Peyer's patch (tissue), 4 donors: ENCODE measurements around the gene COL23A1. TPM values are rescaled to one million over a fixed set of nuclear protein-coding genes. Genes with fewer than 3 reads are reported as not detected.

Source experiments
- DNase-seq, 3 donors: peaks; one replicate each; pipeline ENCODE4 v3.0.0-alpha.2; 2017 to 2019
- H3K27ac ChIP-seq, 4 donors: fragments of 200-600 bp; sonication (generic); one replicate each; pipeline ENCODE4 v1.5.1; 2016 to 2019
- H3K27me3 ChIP-seq, 2 donors: fragments of 200-600 bp; sonication (generic); one replicate each; pipeline ENCODE4 v1.5.1; 2019
- H3K36me3 ChIP-seq, 3 donors: fragments of 200-600 bp; sonication (generic); one replicate each; pipeline ENCODE4 v1.5.1; 2016 to 2019
- H3K4me1 ChIP-seq, 4 donors: fragments of 200-600 bp; sonication (generic); one replicate each; pipeline ENCODE4 v1.5.1; 2016 to 2019
- H3K4me3 ChIP-seq, 4 donors: fragments of 200-600 bp; sonication (generic); 1 replicate in 3 of 4; 2 replicates in 1 of 4; pipeline ENCODE4 v1.5.1; 2016 to 2019; ENCODE audit warnings: mild to moderate bottlenecking in 1 of 4
- H3K9me3 ChIP-seq, 4 donors: fragments of 200-600 bp; sonication (generic); one replicate each; pipeline ENCODE4 v1.5.1; 2016 to 2019; ENCODE audit warnings: mild to moderate bottlenecking in 1 of 4
- POLR2A ChIP-seq, 2 donors: fragments of 450-650 bp; IDR thresholded peaks; one replicate each; pipeline ENCODE4 v1.5.1; 2017; ENCODE audit warnings: antibody characterized with exemption in 2 of 2, mild to moderate bottlenecking in 2 of 2, moderate library complexity in 2 of 2
- total RNA-seq, 4 donors: library from RNA; depleted of rRNA; stranded (reverse); fragments of >200 nt; gene quantifications; one replicate each; pipeline ENCODE4 v1.1.0, GENCODE V29; 2016
- TF ChIP-seq, protein P1 (sequence below), 6 experiments: fragments of 450-650 bp in 4 of 6; fragments of 200-600 bp in 2 of 6; sonication (generic) in 1 of 6; IDR thresholded peaks; one replicate each; pipeline ENCODE4 v1.5.1; 2017 to 2019; ENCODE audit warnings: antibody characterized with exemption in 6 of 6, mild to moderate bottlenecking in 3 of 6, moderate library complexity in 1 of 6

COL23A1 gene
- total RNA-seq, 4 donors from 2014 or later, result 0.57 to 5.8 (median 1.2) TPM; not detected in 1

DNA sequence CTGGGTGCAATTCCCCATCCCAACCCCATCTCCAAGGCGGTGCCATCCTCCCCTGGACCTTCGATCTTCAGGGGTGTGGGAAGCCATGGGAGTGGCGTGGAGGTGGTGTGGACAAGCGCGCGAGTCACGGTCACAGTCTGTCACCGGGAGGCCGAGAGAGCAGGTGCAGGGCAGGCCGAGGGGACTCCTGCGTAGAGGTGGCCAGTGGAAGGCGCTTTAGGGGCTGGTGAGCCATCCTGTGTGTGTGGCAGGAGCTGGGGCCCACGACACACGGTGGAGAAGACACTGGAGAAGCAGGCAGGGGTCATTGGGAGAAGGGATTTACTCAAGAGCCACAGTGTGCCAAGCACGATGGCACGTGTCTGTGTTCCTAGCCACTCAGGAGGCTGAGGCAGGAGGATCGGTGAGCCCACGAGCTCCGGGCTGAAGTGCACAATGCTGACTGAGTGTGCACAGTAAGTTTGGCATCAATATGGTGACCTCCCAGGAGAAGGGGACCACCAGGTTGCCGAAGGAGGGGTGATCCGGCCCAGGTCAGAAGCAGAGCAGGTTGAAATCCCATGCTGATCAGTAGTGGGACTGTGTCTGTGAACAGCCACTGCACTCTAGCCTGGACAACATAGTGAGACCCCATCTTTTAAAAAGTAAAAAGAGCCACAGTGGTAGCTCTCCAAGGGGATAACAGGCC lies 212.5 kb downstream of the COL23A1 start:
- H3K4me1 ChIP-seq, result no peaks in the 10 kb centered on the region
- no peak for TF ChIP-seq POLR2A (IDR thresholded peaks at IDR 0.05)
- TF ChIP-seq, protein P1, sequence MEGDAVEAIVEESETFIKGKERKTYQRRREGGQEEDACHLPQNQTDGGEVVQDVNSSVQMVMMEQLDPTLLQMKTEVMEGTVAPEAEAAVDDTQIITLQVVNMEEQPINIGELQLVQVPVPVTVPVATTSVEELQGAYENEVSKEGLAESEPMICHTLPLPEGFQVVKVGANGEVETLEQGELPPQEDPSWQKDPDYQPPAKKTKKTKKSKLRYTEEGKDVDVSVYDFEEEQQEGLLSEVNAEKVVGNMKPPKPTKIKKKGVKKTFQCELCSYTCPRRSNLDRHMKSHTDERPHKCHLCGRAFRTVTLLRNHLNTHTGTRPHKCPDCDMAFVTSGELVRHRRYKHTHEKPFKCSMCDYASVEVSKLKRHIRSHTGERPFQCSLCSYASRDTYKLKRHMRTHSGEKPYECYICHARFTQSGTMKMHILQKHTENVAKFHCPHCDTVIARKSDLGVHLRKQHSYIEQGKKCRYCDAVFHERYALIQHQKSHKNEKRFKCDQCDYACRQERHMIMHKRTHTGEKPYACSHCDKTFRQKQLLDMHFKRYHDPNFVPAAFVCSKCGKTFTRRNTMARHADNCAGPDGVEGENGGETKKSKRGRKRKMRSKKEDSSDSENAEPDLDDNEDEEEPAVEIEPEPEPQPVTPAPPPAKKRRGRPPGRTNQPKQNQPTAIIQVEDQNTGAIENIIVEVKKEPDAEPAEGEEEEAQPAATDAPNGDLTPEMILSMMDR (IDR thresholded peaks at IDR 0.05), result no peak
- no peak overlapping the region for H3K4me3 ChIP-seq
- no peaks in the 10 kb centered on the region for H3K36me3 ChIP-seq
- no peaks in the 10 kb centered on the region for H3K9me3 ChIP-seq
- no peak overlapping the region for H3K27ac ChIP-seq
- H3K27me3 ChIP-seq, result no peaks in the 10 kb centered on the region
- no peak for DNase-seq

DNA sequence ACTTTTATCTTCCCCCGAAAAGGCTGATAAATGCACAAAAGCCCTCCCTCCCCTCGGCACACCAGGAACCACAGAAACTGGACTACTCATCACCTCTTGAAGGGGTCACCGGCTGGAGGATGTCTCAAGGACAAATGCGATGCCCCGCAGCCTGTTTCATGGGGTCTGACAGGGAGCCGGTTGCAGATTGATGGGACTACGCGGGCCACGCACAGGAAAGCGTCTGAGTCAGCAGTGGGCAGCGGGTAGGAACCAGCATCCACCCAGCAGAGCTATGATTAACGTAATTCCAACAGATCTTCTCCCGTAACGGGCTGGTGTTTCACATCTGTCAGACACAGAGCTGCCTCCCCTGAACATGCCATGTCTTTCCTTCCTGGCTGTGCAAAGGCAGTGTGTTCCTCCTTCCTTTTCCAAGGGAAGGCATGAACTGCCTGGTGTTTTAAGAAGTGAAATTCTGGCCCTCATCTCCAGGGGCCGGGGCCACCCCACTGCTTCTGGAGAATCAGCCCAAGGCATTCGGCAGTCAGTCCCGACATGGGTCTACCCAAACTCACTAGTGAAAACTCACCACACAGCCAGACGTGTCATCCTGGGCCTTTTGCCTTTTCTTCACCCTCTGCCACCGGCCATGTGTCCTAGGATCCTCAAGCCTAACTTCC lies 213.1 kb downstream of the COL23A1 start:
- Histone ChIP-seq H3K9me3 (no peaks in the 10 kb centered on the region), H3K4me3 (no peak overlapping the region), H3K36me3 (no peaks in the 10 kb centered on the region), H3K4me1 (no peaks in the 10 kb centered on the region), H3K27ac (no peak overlapping the region), H3K27me3 (no peaks in the 10 kb centered on the region)
- no peak for DNase-seq
- TF ChIP-seq POLR2A (IDR thresholded peaks at IDR 0.05), result no peak
- TF ChIP-seq, protein P1 (IDR thresholded peaks at IDR 0.05), result no peak

GRCh38 chr5:178375348-178375747 lies 214.8 kb downstream of the COL23A1 start:
- no peaks in the 10 kb centered on the region for H3K36me3 ChIP-seq
- H3K4me3 ChIP-seq, result no peak overlapping the region
- no peak for DNase-seq
- no peaks in the 10 kb centered on the region for H3K9me3 ChIP-seq
- H3K27ac ChIP-seq, result no peak overlapping the region
- no peaks in the 10 kb centered on the region for H3K4me1 ChIP-seq
- TF ChIP-seq POLR2A (IDR thresholded peaks at IDR 0.05), result no peak
- TF ChIP-seq, protein P1 (IDR thresholded peaks at IDR 0.05), result no peak
- no peaks in the 10 kb centered on the region for H3K27me3 ChIP-seq

GRCh38 chr5:178373711-178374110 lies 216.5 kb downstream of the COL23A1 start:
- Histone ChIP-seq H3K4me1 (no peaks in the 10 kb centered on the region), H3K9me3 (no peaks in the 10 kb centered on the region), H3K36me3 (no peaks in the 10 kb centered on the region), H3K27me3 (no peaks in the 10 kb centered on the region), H3K27ac (no peak overlapping the region), H3K4me3 (no peak overlapping the region)
- no peak for TF ChIP-seq POLR2A (IDR thresholded peaks at IDR 0.05)
- TF ChIP-seq, protein P1 (IDR thresholded peaks at IDR 0.05), result no peak
- DNase-seq, result no peak

DNA sequence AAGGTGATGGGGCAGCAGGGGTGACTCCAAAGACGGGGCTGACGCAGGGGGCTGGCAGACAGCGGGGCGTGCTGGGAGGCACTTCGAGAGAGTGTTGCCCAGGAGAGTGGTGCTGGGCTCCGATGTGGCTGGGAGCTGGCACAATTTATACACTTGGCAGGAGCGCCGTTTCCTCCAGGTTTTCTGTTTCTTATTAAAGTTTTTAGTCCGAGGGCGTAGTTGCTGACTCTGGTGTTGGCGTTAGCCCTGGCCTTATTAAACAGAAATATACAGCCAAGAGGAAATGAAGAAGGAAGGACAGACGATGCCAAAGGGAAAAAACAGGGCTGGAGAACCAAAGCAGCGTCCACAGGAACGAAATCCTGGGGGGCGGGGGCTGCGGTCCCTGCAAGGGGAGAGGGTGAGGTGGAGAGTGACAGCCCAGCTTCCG lies 218.0 kb downstream of the COL23A1 start:
- H3K27me3 ChIP-seq, result no peaks in the 10 kb centered on the region
- no peak overlapping the region for H3K27ac ChIP-seq
- H3K4me1 ChIP-seq, result no peaks in the 10 kb centered on the region
- no peaks in the 10 kb centered on the region for H3K9me3 ChIP-seq
- no peak overlapping the region for H3K4me3 ChIP-seq
- TF ChIP-seq POLR2A (IDR thresholded peaks at IDR 0.05), result no peak
- TF ChIP-seq, protein P1 (IDR thresholded peaks at IDR 0.05), result no peak
- no peaks in the 10 kb centered on the region for H3K36me3 ChIP-seq
- DNase-seq, result no peak
